Neural cell (in vitro differentiated cells): Measurements from ENCODE around the gene FAM163A. TPM values are rescaled to one million over a fixed set of nuclear protein-coding genes. Genes with fewer than 3 reads are reported as not detected.

ENCODE experiments used
- H2AFZ ChIP-seq: fragments of 200-600, 300-800 bp; sonication (generic), shearing (Covaris generic); 2 replicates; pipeline ENCODE4 v1.6.0; 2014; ENCODE audit warnings: low read depth, mild to moderate bottlenecking, antibody characterized with exemption, low read length, moderate library complexity
- H3F3A ChIP-seq: fragments of 200-600 bp; shearing (Covaris generic); 2 replicates; pipeline ENCODE4 v1.6.1; 2016; ENCODE audit warnings: mild to moderate bottlenecking, moderate library complexity, mixed read lengths, antibody characterized with exemption, low read length; ENCODE audit not compliant: insufficient read depth, poor library complexity, severe bottlenecking
- H3K27ac ChIP-seq: fragments of 200-600, 300-800 bp; sonication (generic), shearing (Covaris generic); 2 replicates; pipeline ENCODE4 v1.5.1; 2014; ENCODE audit warnings: mild to moderate bottlenecking, low read length, moderate library complexity
- H3K27me3 ChIP-seq: fragments of 300-800, 200-600 bp; sonication (generic), shearing (Covaris generic); 2 replicates; pipeline ENCODE4 v1.6.0; 2014; ENCODE audit warnings: mild to moderate bottlenecking, low read depth, low read length, moderate library complexity; ENCODE audit not compliant: insufficient read depth
- H3K36me3 ChIP-seq: fragments of 300-800, 200-600 bp; sonication (generic), shearing (Covaris generic); 2 replicates; pipeline ENCODE4 v1.5.1; 2014; ENCODE audit warnings: mild to moderate bottlenecking, antibody characterized with exemption, low read length, moderate library complexity; ENCODE audit not compliant: insufficient read depth
- H3K4me2 ChIP-seq: fragments of 300-800, 200-600 bp; sonication (generic), shearing (Covaris generic); 2 replicates; pipeline ENCODE4 v1.6.0; 2014; ENCODE audit warnings: mild to moderate bottlenecking, low read length
- H3K4me3 ChIP-seq: fragments of 300-800, 200-600 bp; sonication (generic), shearing (Covaris generic); 2 replicates; pipeline ENCODE4 v1.5.1; 2014; ENCODE audit warnings: mild to moderate bottlenecking, low read length, moderate library complexity
- H3K79me2 ChIP-seq: fragments of 200-600 bp; shearing (Covaris generic); replicated peaks from 2 replicates; pipeline ENCODE4 v1.6.0; 2014; ENCODE audit warnings: mild to moderate bottlenecking, low read length, moderate library complexity; ENCODE audit not compliant: insufficient read depth
- H3K9ac ChIP-seq: fragments of 300-800, 200-600 bp; sonication (generic), shearing (Covaris generic); 2 replicates; pipeline ENCODE4 v1.6.1; 2016; ENCODE audit warnings: mild to moderate bottlenecking, low read length, mixed read lengths
- H3K9me2 ChIP-seq: fragments of 200-600 bp; shearing (Covaris generic); 2 replicates; pipeline ENCODE4 v1.6.1; 2016; ENCODE audit warnings: mild to moderate bottlenecking, low read length, mixed read lengths; ENCODE audit not compliant: insufficient read depth
- H3K9me3 ChIP-seq: fragments of 200-600, 300-800 bp; sonication (generic), shearing (Covaris generic); 2 replicates; pipeline ENCODE4 v1.6.1; 2016; ENCODE audit warnings: mild to moderate bottlenecking, mixed run types, low read length, moderate library complexity, mixed read lengths
- H4K20me1 ChIP-seq: fragments of 200-600 bp; shearing (Covaris generic); 2 replicates; pipeline ENCODE4 v1.6.1; 2016; ENCODE audit warnings: mild to moderate bottlenecking, mixed run types; ENCODE audit not compliant: insufficient read depth
- CTCF ChIP-seq: fragments of 450-650 bp; IDR thresholded peaks from 2 replicates; pipeline ENCODE4 v1.5.1; 2014; ENCODE audit warnings: antibody characterized with exemption, mild to moderate bottlenecking, moderate library complexity; ENCODE audit not compliant: poor library complexity, severe bottlenecking
- EP300 ChIP-seq: fragments of 450-650 bp; conservative IDR thresholded peaks from 2 replicates; pipeline ENCODE4 v1.6.1; 2014; ENCODE audit warnings: antibody characterized with exemption, mild to moderate bottlenecking, moderate library complexity; ENCODE audit not compliant: poor library complexity, severe bottlenecking
- EZH2 ChIP-seq: fragments of 200-600, 300-800 bp; shearing (Covaris generic), sonication (generic); IDR thresholded peaks from 2 replicates; pipeline ENCODE4 v1.6.1; 2014; ENCODE audit warnings: antibody characterized with exemption, low read length, borderline replicate concordance, mild to moderate bottlenecking; ENCODE audit not compliant: insufficient read depth, poor library complexity, severe bottlenecking
- MXI1 ChIP-seq: fragments of 450-650 bp; conservative IDR thresholded peaks from 2 replicates; pipeline ENCODE4 v1.6.1; 2014; ENCODE audit warnings: antibody characterized with exemption, mild to moderate bottlenecking; ENCODE audit not compliant: poor library complexity, severe bottlenecking
- POLR2AphosphoS5 ChIP-seq: IDR thresholded peaks from 2 replicates; pipeline ENCODE4 v1.6.1; 2012
- RAD21 ChIP-seq: fragments of 450-650 bp; conservative IDR thresholded peaks from 2 replicates; pipeline ENCODE4 v1.6.1; 2014; ENCODE audit warnings: antibody characterized with exemption, mild to moderate bottlenecking, moderate library complexity
- SMC3 ChIP-seq: fragments of 450-650 bp; conservative IDR thresholded peaks from 2 replicates; pipeline ENCODE4 v1.6.1; 2014; ENCODE audit warnings: antibody characterized with exemption, mild to moderate bottlenecking, moderate library complexity; ENCODE audit not compliant: poor library complexity
- TAF1 ChIP-seq: IDR thresholded peaks from 2 replicates; pipeline ENCODE4 v1.6.1; 2012; ENCODE audit warnings: low read depth
- polyA plus RNA-seq: library from polyadenylated mRNA; depleted of rRNA; stranded (reverse); fragments of >200 nt; gene quantifications from 2 replicates; pipeline ENCODE4 v1.2.3, GENCODE V29; 2014
- TF ChIP-seq, protein P1 (sequence below): IDR thresholded peaks from 2 replicates; pipeline ENCODE4 v1.6.1; 2012; ENCODE audit warnings: borderline replicate concordance

Gene FAM163A
- polyA plus RNA-seq, 1 donor from 2014 or later, result 0.21 TPM

DNA sequence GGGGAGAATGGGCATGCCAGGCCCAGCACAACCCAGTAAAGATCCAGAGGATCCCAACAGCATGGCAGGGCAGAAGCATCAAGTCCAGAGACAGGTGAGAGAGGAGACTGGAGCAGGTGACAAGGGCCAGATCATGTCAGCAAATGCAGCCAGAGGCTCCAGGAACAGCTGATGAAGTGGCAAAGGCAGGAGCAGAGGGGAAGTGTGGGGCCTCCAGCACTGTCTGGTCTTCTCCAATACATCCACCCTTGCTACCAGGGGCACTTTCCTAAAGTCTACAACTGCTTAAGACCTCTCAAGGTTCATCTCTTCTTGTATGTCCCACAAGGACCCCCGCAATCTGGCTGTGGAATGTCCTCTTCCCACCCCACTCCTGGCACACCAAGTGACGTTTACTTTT lies 17.4 kb downstream of the FAM163A start:
- Histone ChIP-seq H3K27me3 (no peaks in the 10 kb centered on the region), H3K9me2 (no peaks in the 10 kb centered on the region), H3K36me3 (no peaks in the 10 kb centered on the region), H3F3A (no peaks in the 10 kb centered on the region), H3K9ac (no peak overlapping the region), H3K4me2 (no peak overlapping the region), H3K9me3 (no peaks in the 10 kb centered on the region), H3K79me2 (no peaks in the 10 kb centered on the region), H2AFZ (no peak overlapping the region), H4K20me1 (no peaks in the 10 kb centered on the region), H3K4me3 (no peak overlapping the region), H3K27ac (no peak overlapping the region)
- no peak for TF ChIP-seq EP300
- TF ChIP-seq, protein P1, sequence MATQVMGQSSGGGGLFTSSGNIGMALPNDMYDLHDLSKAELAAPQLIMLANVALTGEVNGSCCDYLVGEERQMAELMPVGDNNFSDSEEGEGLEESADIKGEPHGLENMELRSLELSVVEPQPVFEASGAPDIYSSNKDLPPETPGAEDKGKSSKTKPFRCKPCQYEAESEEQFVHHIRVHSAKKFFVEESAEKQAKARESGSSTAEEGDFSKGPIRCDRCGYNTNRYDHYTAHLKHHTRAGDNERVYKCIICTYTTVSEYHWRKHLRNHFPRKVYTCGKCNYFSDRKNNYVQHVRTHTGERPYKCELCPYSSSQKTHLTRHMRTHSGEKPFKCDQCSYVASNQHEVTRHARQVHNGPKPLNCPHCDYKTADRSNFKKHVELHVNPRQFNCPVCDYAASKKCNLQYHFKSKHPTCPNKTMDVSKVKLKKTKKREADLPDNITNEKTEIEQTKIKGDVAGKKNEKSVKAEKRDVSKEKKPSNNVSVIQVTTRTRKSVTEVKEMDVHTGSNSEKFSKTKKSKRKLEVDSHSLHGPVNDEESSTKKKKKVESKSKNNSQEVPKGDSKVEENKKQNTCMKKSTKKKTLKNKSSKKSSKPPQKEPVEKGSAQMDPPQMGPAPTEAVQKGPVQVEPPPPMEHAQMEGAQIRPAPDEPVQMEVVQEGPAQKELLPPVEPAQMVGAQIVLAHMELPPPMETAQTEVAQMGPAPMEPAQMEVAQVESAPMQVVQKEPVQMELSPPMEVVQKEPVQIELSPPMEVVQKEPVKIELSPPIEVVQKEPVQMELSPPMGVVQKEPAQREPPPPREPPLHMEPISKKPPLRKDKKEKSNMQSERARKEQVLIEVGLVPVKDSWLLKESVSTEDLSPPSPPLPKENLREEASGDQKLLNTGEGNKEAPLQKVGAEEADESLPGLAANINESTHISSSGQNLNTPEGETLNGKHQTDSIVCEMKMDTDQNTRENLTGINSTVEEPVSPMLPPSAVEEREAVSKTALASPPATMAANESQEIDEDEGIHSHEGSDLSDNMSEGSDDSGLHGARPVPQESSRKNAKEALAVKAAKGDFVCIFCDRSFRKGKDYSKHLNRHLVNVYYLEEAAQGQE, result no peak
- no peak for TF ChIP-seq MXI1
- no peak for TF ChIP-seq CTCF
- TF ChIP-seq SMC3, result no peak
- TF ChIP-seq RAD21, result no peak
- TF ChIP-seq POLR2AphosphoS5, result no peak
- no peak for TF ChIP-seq EZH2
- no peak for TF ChIP-seq TAF1

GRCh38 chr1:179761296-179761695 lies 18.2 kb downstream of the FAM163A start:
- H3K9me2 ChIP-seq, result no peaks in the 10 kb centered on the region
- no peaks in the 10 kb centered on the region for H3K27me3 ChIP-seq
- H3K9me3 ChIP-seq, result no peaks in the 10 kb centered on the region
- H3K4me2 ChIP-seq, result no peak overlapping the region
- no peak overlapping the region for H3K4me3 ChIP-seq
- H3K27ac ChIP-seq, result no peak overlapping the region
- no peaks in the 10 kb centered on the region for H3F3A ChIP-seq
- H2AFZ ChIP-seq, result no peak overlapping the region
- H4K20me1 ChIP-seq, result no peaks in the 10 kb centered on the region
- H3K79me2 ChIP-seq, result no peaks in the 10 kb centered on the region
- no peak for TF ChIP-seq SMC3
- no peak for TF ChIP-seq POLR2AphosphoS5
- no peak for TF ChIP-seq MXI1
- TF ChIP-seq EZH2, result no peak
- TF ChIP-seq CTCF, result no peak
- TF ChIP-seq, protein P1, result no peak
- no peak for TF ChIP-seq RAD21
- no peak for TF ChIP-seq TAF1
- no peak for TF ChIP-seq EP300
- H3K9ac ChIP-seq, result no peak overlapping the region
- H3K36me3 ChIP-seq, result no peaks in the 10 kb centered on the region
